Mesodermal cell (in vitro differentiated cells): ENCODE data around the gene BCDIN3D.

Experiments used
- H3K27ac ChIP-seq: 2 replicates; pipeline ENCODE4 v1.7.0; 2013; ENCODE audit warnings: mild to moderate bottlenecking, low read depth, low read length, moderate library complexity; ENCODE audit not compliant: severe bottlenecking
- H3K36me3 ChIP-seq: 2 replicates; pipeline ENCODE4 v1.7.1; 2013; ENCODE audit warnings: mild to moderate bottlenecking, low read length, moderate library complexity; ENCODE audit not compliant: control insufficient read depth, insufficient read depth
- H3K4me1 ChIP-seq: one replicate; pipeline ENCODE4 v1.7.1; 2013; ENCODE audit warnings: mild to moderate bottlenecking, low read length; ENCODE audit not compliant: insufficient read depth, control insufficient read depth, poor library complexity, severe bottlenecking
- H3K4me3 ChIP-seq: 2 replicates; pipeline ENCODE4 v1.7.0; 2013; ENCODE audit warnings: low read length, control low read depth, mild to moderate bottlenecking; ENCODE audit not compliant: insufficient read depth, poor library complexity, severe bottlenecking; ENCODE audit errors: extremely low read depth
- H3K9me3 ChIP-seq: 2 replicates; pipeline ENCODE4 v1.7.1; 2013; ENCODE audit warnings: mild to moderate bottlenecking, low read length, moderate library complexity; ENCODE audit not compliant: control insufficient read depth
- WGBS, 2 experiments: methylation state at CpG; one replicate each; pipeline ENCODE4 v1.1.5; 2013; ENCODE audit warnings: missing lambda C conversion rate in 2 of 2; ENCODE audit not compliant: insufficient coverage in 2 of 2; 5-methylcytosine and 5-hydroxymethylcytosine counted together

The BCDIN3D gene

GRCh38 chr12:49813131-49813530 lies 29.8 kb downstream of the BCDIN3D start:
- Histone ChIP-seq H3K9me3 (no peaks in the 10 kb centered on the region), H3K4me3 (no peak overlapping the region), H3K27ac (no peak overlapping the region), H3K4me1 (peaks cover 35% of the 10 kb centered on the region), H3K36me3 (peaks cover 39% of the 10 kb centered on the region)
- 100% methylated on average over 1 of the region's 1 CpG; no CpG with 5 or more reads in 1 of the 2 experiments for WGBS, 2 experiments

GRCh38 chr12:49811961-49812401 lies 30.9 kb downstream of the BCDIN3D start:
- Histone ChIP-seq H3K36me3 (peaks cover 50% of the 10 kb centered on the region), H3K27ac (no peak overlapping the region), H3K9me3 (no peaks in the 10 kb centered on the region), H3K4me1 (peaks cover 42% of the 10 kb centered on the region), H3K4me3 (no peak overlapping the region)
- WGBS, 2 experiments: 93 to 96% methylated on average over 3 to 4 of the region's 4 CpGs

DNA sequence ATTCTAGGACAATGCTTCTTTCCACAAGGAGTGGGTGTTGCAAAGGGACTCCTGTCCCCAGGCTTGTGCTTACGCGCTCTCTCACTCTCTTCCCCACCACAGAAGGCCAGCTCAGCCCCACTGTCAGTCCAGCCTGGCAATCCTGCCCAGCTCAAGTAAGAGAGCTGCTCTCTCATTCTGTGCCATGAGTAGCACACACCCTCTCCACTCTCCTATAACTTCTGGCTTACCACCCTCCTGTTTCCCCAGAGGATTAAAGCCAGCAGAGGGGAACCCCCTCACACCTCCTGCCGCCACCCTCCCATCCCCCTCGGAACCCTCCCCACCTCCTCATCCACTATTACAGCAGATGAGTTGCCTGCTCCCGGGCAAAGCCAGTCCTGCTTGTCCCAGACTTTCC lies 31.8 kb downstream of the BCDIN3D start:
- Histone ChIP-seq H3K4me3 (no peak overlapping the region), H3K36me3 (peaks cover 51% of the 10 kb centered on the region), H3K27ac (peak overlapping the region; percentile 39), H3K4me1 (peaks cover 42% of the 10 kb centered on the region), H3K9me3 (no peaks in the 10 kb centered on the region)
- 69 to 83% methylated on average over 5 of the region's 5 CpGs for WGBS, 2 experiments

DNA sequence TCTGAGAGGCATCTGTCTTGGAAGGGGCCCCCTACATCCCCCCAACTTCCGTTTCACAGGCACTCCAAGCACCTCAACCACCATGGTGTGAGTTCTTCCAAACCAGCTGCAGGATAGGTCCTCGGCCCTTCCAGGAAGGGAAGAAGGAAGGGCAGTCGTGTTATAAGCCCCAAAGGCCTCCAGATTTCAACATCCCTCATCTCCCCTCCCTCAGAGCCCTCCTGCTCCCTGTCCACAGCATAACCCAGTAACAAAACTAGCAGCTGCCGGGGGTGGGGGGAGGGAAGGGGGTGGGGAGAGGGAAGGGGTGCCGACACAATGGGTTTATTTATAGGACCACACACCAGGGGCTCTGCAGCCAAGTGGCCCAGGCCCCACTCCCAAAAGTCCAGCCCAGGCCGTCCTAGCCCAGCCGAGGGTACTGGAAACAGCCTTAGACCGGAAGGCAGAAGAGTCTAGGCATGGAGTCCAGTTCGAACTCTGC lies 33.0 kb downstream of the BCDIN3D start:
- H3K27ac ChIP-seq: peak overlapping the region; percentile 95
- H3K4me3 ChIP-seq: peak overlapping the region; percentile 3
- peaks cover 53% of the 10 kb centered on the region for H3K36me3 ChIP-seq
- 54 to 58% methylated on average over 5 to 6 of the region's 9 CpGs for WGBS, 2 experiments
- H3K9me3 ChIP-seq: no peaks in the 10 kb centered on the region
- H3K4me1 ChIP-seq: peaks cover 42% of the 10 kb centered on the region

- H3K4me1 ChIP-seq: peaks cover 42% of the 10 kb centered on the region
- H3K27ac ChIP-seq: peak overlapping the region; percentile 95
- peak overlapping the region; percentile 3 for H3K4me3 ChIP-seq
- peaks cover 53% of the 10 kb centered on the region for H3K36me3 ChIP-seq
- H3K9me3 ChIP-seq: no peaks in the 10 kb centered on the region
- WGBS, 2 experiments: no CpG with 5 or more reads among the region's 4 CpGs
These were observed 33.5 kb downstream of the BCDIN3D start for GRCh38 chr12:49809381-49809905.

GRCh38 chr12:49808686-49809380 lies 34.1 kb downstream of the BCDIN3D start:
- Histone ChIP-seq H3K4me3 (no peak overlapping the region), H3K9me3 (no peaks in the 10 kb centered on the region), H3K4me1 (peaks cover 42% of the 10 kb centered on the region), H3K36me3 (peaks cover 55% of the 10 kb centered on the region), H3K27ac (peak overlapping the region; percentile 95)
- WGBS, 2 experiments: 43 to 47% methylated on average over 5 to 11 of the region's 14 CpGs

DNA sequence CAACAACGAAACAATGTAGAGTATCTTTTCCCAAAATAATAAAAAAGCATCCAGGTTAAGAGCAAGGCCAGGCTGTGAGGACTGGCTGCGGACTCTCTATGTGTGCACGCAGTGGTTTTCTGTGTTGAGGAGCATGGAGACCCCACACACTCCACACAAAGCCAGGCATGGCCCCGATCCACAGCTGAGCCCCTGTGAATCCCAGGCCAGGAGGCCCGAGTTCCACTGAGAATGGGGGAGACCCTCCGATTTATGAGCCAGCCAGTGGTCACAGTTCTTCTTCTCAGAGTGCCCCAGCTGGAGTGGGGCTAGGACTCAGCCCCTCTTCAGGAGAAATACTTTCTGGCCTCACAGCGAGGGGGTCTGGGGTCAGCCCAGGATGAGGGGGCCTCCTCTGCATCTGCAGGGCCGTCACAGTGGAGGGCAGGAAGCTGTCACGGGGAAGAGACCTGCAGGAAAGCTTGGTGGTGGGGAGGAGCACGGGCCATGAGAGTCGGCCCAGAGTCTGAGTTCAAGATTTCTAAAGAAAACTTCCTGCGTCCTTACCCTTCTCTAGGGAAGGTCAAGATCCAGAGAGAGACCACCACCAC lies 34.8 kb downstream of the BCDIN3D start:
- H3K36me3 ChIP-seq: peaks cover 56% of the 10 kb centered on the region
- H3K9me3 ChIP-seq: no peaks in the 10 kb centered on the region
- H3K4me1 ChIP-seq: peaks cover 42% of the 10 kb centered on the region
- H3K4me3 ChIP-seq: no peak overlapping the region
- 80 to 81% methylated on average over 7 of the region's 12 CpGs for WGBS, 2 experiments
- peak overlapping the region; percentile 95 for H3K27ac ChIP-seq

DNA sequence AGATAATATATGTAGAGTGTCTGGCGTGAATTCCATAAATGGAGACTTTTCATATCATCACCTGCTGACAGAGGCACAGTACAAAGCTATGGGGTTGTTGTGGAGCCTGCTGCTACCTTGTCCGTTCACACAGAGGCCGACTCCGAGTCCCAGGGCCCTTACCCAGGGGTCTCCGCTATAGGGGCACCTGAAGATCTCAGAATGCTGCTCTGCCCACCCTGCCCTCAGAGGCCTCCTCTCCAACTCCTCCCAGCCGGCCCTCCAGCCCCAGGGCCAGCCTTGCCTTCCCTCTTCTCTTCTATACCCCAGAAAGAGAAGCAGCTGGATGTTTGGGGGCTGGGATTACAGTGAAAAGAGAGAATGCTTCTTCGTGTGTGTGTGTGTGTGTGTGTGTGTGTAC lies 36.0 kb downstream of the BCDIN3D start:
- Histone ChIP-seq H3K4me1 (peaks cover 42% of the 10 kb centered on the region), H3K27ac (no peak overlapping the region)
- WGBS, 2 experiments: 93 to 95% methylated on average over 5 of the region's 7 CpGs

GRCh38 chr12:49806321-49806813 lies 36.5 kb downstream of the BCDIN3D start:
- WGBS, 2 experiments: 93% methylated on average over 4 to 7 of the region's 7 CpGs

More for the DNA sequence above, 36.0 kb downstream of the BCDIN3D start:
- Histone ChIP-seq H3K4me3 (no peak overlapping the region), H3K9me3 (no peaks in the 10 kb centered on the region), H3K36me3 (peaks cover 60% of the 10 kb centered on the region)

GRCh38 chr12:49805409-49805808 lies 37.5 kb downstream of the BCDIN3D start:
- no peak overlapping the region for H3K27ac ChIP-seq
- H3K4me3 ChIP-seq: no peak overlapping the region
- no peaks in the 10 kb centered on the region for H3K9me3 ChIP-seq
- 90 to 95% methylated on average over 5 of the region's 5 CpGs for WGBS, 2 experiments
- peaks cover 30% of the 10 kb centered on the region for H3K4me1 ChIP-seq
- peaks cover 74% of the 10 kb centered on the region for H3K36me3 ChIP-seq

More at GRCh38 chr12:49806321-49806813, 36.5 kb downstream of the BCDIN3D start:
- H3K27ac ChIP-seq: no peak overlapping the region
- no peak overlapping the region for H3K4me3 ChIP-seq
- H3K9me3 ChIP-seq: no peaks in the 10 kb centered on the region
- H3K4me1 ChIP-seq: peaks cover 38% of the 10 kb centered on the region
- H3K36me3 ChIP-seq: peaks cover 65% of the 10 kb centered on the region
